Memory B cell (primary cell): ENCODE results near the gene ERBB3.
"Not testable (repeated sequence)": the region's sequence is repeated elsewhere in the genome, so short reads cannot be mapped to it uniquely, and the experiment has no call there.

ENCODE experiments used
- ATAC-seq: fragments of 150-1000 bp; cut with Tn5 transposase; 2 replicates; pipeline ENCODE4 v1.10.0; 2021; ENCODE audit warnings: low read depth, mild to moderate bottlenecking, moderate library complexity
- DNase-seq, 2 donors: peaks; one replicate each; pipeline ENCODE4 v3.0.0; 2022; ENCODE audit warnings: low spot score in 2 of 2
- H3K27ac Mint-ChIP-seq: one replicate; pipeline ENCODE4 v1.8.0; 2022; ENCODE audit warnings: mild to moderate bottlenecking, moderate library complexity, mixed read lengths
- H3K27me3 Mint-ChIP-seq: one replicate; pipeline ENCODE4 v1.8.0; 2022; ENCODE audit warnings: mixed read lengths
- H3K36me3 Mint-ChIP-seq: one replicate; pipeline ENCODE4 v1.8.0; 2022; ENCODE audit warnings: mild to moderate bottlenecking, mixed read lengths
- H3K4me1 Mint-ChIP-seq: one replicate; pipeline ENCODE4 v1.8.0; 2022; ENCODE audit warnings: mixed read lengths
- H3K4me3 Mint-ChIP-seq: one replicate; pipeline ENCODE4 v1.8.0; 2022; ENCODE audit warnings: mild to moderate bottlenecking, moderate library complexity, mixed read lengths
- H3K9me3 Mint-ChIP-seq: one replicate; pipeline ENCODE4 v1.8.0; 2022; ENCODE audit warnings: mixed read lengths

Gene ERBB3

GRCh38 chr12:56114084-56114483 is 34.1 kb downstream of the ERBB3 start:
- ATAC-seq (no peak), DNase-seq (no peak)
- Mint-ChIP-seq H3K4me1 (peaks cover 15% of the 10 kb centered on the region), H3K4me3 (peak overlapping the region; percentile 21), H3K36me3 (peaks cover 29% of the 10 kb centered on the region), H3K27me3 (no peaks in the 10 kb centered on the region), H3K27ac (no peak overlapping the region), H3K9me3 (no peaks in the 10 kb centered on the region)

GRCh38 chr12:56115329-56115728 is 35.4 kb downstream of the ERBB3 start:
- Mint-ChIP-seq H3K36me3 (peaks cover 25% of the 10 kb centered on the region), H3K4me3 (peak overlapping the region; percentile 99), H3K4me1 (peaks cover 21% of the 10 kb centered on the region), H3K9me3 (no peaks in the 10 kb centered on the region), H3K27me3 (no peaks in the 10 kb centered on the region), H3K27ac (peak overlapping the region; percentile 99)
- no peak for DNase-seq
- ATAC-seq: no peak

- ATAC-seq (peak; percentile 51), DNase-seq (peak; percentile 94 to 96)
- Mint-ChIP-seq H3K36me3 (peaks cover 25% of the 10 kb centered on the region), H3K27me3 (no peaks in the 10 kb centered on the region), H3K4me3 (peak within 1 kb of the TSS; percentile 99), H3K9me3 (no peaks in the 10 kb centered on the region), H3K27ac (peak within 1 kb of the TSS; percentile 99), H3K4me1 (peaks cover 21% of the 10 kb centered on the region)
These were observed 36.5 kb downstream of the ERBB3 start, which contains the start of gene RPL41 for GRCh38 chr12:56116267-56117081. Gene RPL41 (plus strand): TSS chr12:56116633.

GRCh38 chr12:56117082-56117706 is 37.2 kb downstream of the ERBB3 start:
- Mint-ChIP-seq H3K4me3 (peak overlapping the region; percentile 99), H3K4me1 (peaks cover 21% of the 10 kb centered on the region), H3K36me3 (peaks cover 27% of the 10 kb centered on the region), H3K27ac (peak overlapping the region; percentile 99)
- not testable (repeated sequence) for DNase-seq, H3K27me3 Mint-ChIP-seq, ATAC-seq, H3K9me3 Mint-ChIP-seq

GRCh38 chr12:56117778-56118687 is 38.1 kb downstream of the ERBB3 start, which contains the start of gene ZC3H10:
Gene ZC3H10 (plus strand): TSS chr12:56118266. CDS start chr12:56120563, 2,297 bp downstream.
- peaks cover 26% of the 10 kb centered on the region for H3K36me3 Mint-ChIP-seq
- no peaks in the 10 kb centered on the region for H3K27me3 Mint-ChIP-seq
- H3K4me1 Mint-ChIP-seq: peaks cover 21% of the 10 kb centered on the region
- H3K27ac Mint-ChIP-seq: peak within 1 kb of the TSS; percentile 99
- peak; percentile 86 to 95 for DNase-seq
- peak; percentile 79 for ATAC-seq
- H3K4me3 Mint-ChIP-seq: peak within 1 kb of the TSS; percentile 99
- H3K9me3 Mint-ChIP-seq: no peaks in the 10 kb centered on the region

GRCh38 chr12:56118688-56119357 is 38.9 kb downstream of the ERBB3 start:
- DNase-seq: peak in 1 of 2 donors; percentile 18
- peaks cover 21% of the 10 kb centered on the region for H3K36me3 Mint-ChIP-seq
- ATAC-seq: no peak
- H3K27ac Mint-ChIP-seq: peak overlapping the region; percentile 99
- H3K27me3 Mint-ChIP-seq: no peaks in the 10 kb centered on the region
- H3K4me1 Mint-ChIP-seq: peaks cover 24% of the 10 kb centered on the region
- H3K9me3 Mint-ChIP-seq: no peaks in the 10 kb centered on the region
- H3K4me3 Mint-ChIP-seq: peak overlapping the region; percentile 99

GRCh38 chr12:56119361-56119796 is 39.4 kb downstream of the ERBB3 start:
- H3K4me3 Mint-ChIP-seq: peak overlapping the region; percentile 99
- H3K27me3 Mint-ChIP-seq: no peaks in the 10 kb centered on the region
- H3K27ac Mint-ChIP-seq: peak overlapping the region; percentile 99
- DNase-seq (peak; percentile 29 to 44), ATAC-seq (no peak)
- peaks cover 27% of the 10 kb centered on the region for H3K4me1 Mint-ChIP-seq
- H3K36me3 Mint-ChIP-seq: peaks cover 21% of the 10 kb centered on the region
- no peaks in the 10 kb centered on the region for H3K9me3 Mint-ChIP-seq

GRCh38 chr12:56120158-56120846 is 40.3 kb downstream of the ERBB3 start:
- H3K27me3 Mint-ChIP-seq: no peaks in the 10 kb centered on the region
- no peak for ATAC-seq
- H3K4me3 Mint-ChIP-seq: no peak overlapping the region
- H3K27ac Mint-ChIP-seq: no peak overlapping the region
- no peak for DNase-seq
- H3K36me3 Mint-ChIP-seq: peaks cover 21% of the 10 kb centered on the region
- no peaks in the 10 kb centered on the region for H3K9me3 Mint-ChIP-seq
- peaks cover 27% of the 10 kb centered on the region for H3K4me1 Mint-ChIP-seq

GRCh38 chr12:56121204-56121870 is 41.4 kb downstream of the ERBB3 start:
- Mint-ChIP-seq H3K4me1 (peaks cover 32% of the 10 kb centered on the region), H3K9me3 (no peaks in the 10 kb centered on the region), H3K27me3 (no peaks in the 10 kb centered on the region), H3K36me3 (peaks cover 23% of the 10 kb centered on the region), H3K4me3 (no peak overlapping the region), H3K27ac (no peak overlapping the region)
- DNase-seq: no peak
- no peak for ATAC-seq

GRCh38 chr12:56122637-56123036 is 42.7 kb downstream of the ERBB3 start:
- H3K36me3 Mint-ChIP-seq: peaks cover 14% of the 10 kb centered on the region
- ATAC-seq (no peak), DNase-seq (no peak)
- H3K27ac Mint-ChIP-seq: no peak overlapping the region
- H3K9me3 Mint-ChIP-seq: no peaks in the 10 kb centered on the region
- H3K27me3 Mint-ChIP-seq: no peaks in the 10 kb centered on the region
- H3K4me3 Mint-ChIP-seq: no peak overlapping the region
- H3K4me1 Mint-ChIP-seq: peaks cover 37% of the 10 kb centered on the region

GRCh38 chr12:56124133-56124532 is 44.2 kb downstream of the ERBB3 start:
- Mint-ChIP-seq H3K9me3 (no peaks in the 10 kb centered on the region), H3K36me3 (peaks cover 12% of the 10 kb centered on the region), H3K4me1 (peaks cover 29% of the 10 kb centered on the region), H3K27ac (peak overlapping the region; percentile 36), H3K4me3 (no peak overlapping the region), H3K27me3 (no peaks in the 10 kb centered on the region)
- DNase-seq: no peak
- no peak for ATAC-seq

- Mint-ChIP-seq H3K27me3 (no peaks in the 10 kb centered on the region), H3K36me3 (peaks cover 14% of the 10 kb centered on the region), H3K4me3 (peak overlapping the region; percentile 93), H3K27ac (peak overlapping the region; percentile 91), H3K4me1 (peaks cover 34% of the 10 kb centered on the region), H3K9me3 (no peaks in the 10 kb centered on the region)
- peak in 1 of 2 donors; percentile 29 for DNase-seq
- ATAC-seq: peak; percentile 14
These were observed 46.8 kb downstream of the ERBB3 start for GRCh38 chr12:56126732-56127239.
